AG04450 (cell line): ENCODE measurements around the gene AVPI1. TPM values are rescaled to one million over a fixed set of nuclear protein-coding genes. Genes with fewer than 3 reads are reported as not detected.
A peak's percentile ranks its signal among the peaks of the same experiment; 100 is the strongest.

Experiments used
- CTCF ChIA-PET: fragments of 300-600, 350-600 bp; formaldehyde crosslinking; extraction: SDS; loops from one replicate; lab custom pipeline; 2022; ENCODE audit warnings: antibody characterized with exemption, inconsistent platforms; lab: Charles Lee
- POLR2A ChIA-PET: fragments of 350-600 bp; formaldehyde crosslinking; extraction: SDS; loops from one replicate; lab custom pipeline; 2021; ENCODE audit warnings: antibody characterized with exemption, inconsistent platforms; lab: Yijun Ruan, JAX
- DNase-seq: peaks from one replicate; pipeline ENCODE4 v3.0.0-alpha.2; 2011; ENCODE audit warnings: low read depth, low spot score
- H3K27ac ChIP-seq: one replicate; pipeline ENCODE4 v1.5.1; 2012; ENCODE audit warnings: low read depth, low read length, control low read depth
- H3K27me3 ChIP-seq: one replicate; pipeline ENCODE4 v1.6.0; 2012; ENCODE audit warnings: low read length; ENCODE audit not compliant: control insufficient read depth, insufficient read depth
- H3K4me3 ChIP-seq: 2 replicates; pipeline ENCODE4 v1.5.1; 2011; ENCODE audit warnings: mild to moderate bottlenecking, low read depth, low read length, control low read depth
- H3K9me3 ChIP-seq: 2 replicates; pipeline ENCODE4 v1.5.1; 2012; ENCODE audit warnings: low read length; ENCODE audit not compliant: control insufficient read depth, insufficient read depth
- CTCF ChIP-seq: IDR thresholded peaks from 2 replicates; pipeline ENCODE4 v1.5.1; 2011; ENCODE audit warnings: low read depth, low read length, control low read depth, inconsistent platforms
- polyA minus RNA-seq: library from RNA; depleted of rRNA, polyadenylated mRNA; stranded (reverse); fragments of >200 nt; gene quantifications from 2 replicates; pipeline ENCODE4 v1.2.3, GENCODE V29; 2011; rRNA and poly(A)+ RNA removed
- polyA plus RNA-seq: library from polyadenylated mRNA; depleted of rRNA; stranded (reverse); fragments of >200 nt; gene quantifications from 2 replicates; pipeline ENCODE4 v1.2.3, GENCODE V29; 2011; rRNA removed

AVPI1 gene
- polyA plus RNA-seq (26.5 and 36.9 TPM in 2 replicates), polyA minus RNA-seq (21.9 and 29.1 TPM in 2 replicates)

GRCh38 chr10:97686962-97687784 lies at the start of gene AVPI1:
AVPI1 (minus strand) TSS chr10:97687241; CDS start chr10:97679905, 7,336 bp downstream.
- H3K9me3 ChIP-seq, result no peaks in the 10 kb centered on the region; the same call in 1 of the 2 replicates
- POLR2A ChIA-PET, result interaction anchor here (0.5 to 2.8 kb wide), 21 partner anchors 10 to 349 kb away, joined by 3 to 52 read pairs (median 6); partner anchors contain the start of genes MARVELD1, PI4K2A, RRP12 and ZFYVE27
- TF ChIP-seq CTCF, result no peak
- H3K4me3 ChIP-seq, result peak within 1 kb of the TSS; percentile 71
- CTCF ChIA-PET, result interaction anchor here (1.6 to 7.4 kb wide), 7 partner anchors 10 to 114 kb away, joined by 4 to 71 read pairs (median 13); partner anchors contain the start of genes ANKRD2 and MARVELD1
- H3K27me3 ChIP-seq, result no peaks in the 10 kb centered on the region
- peak within 1 kb of the TSS; percentile 100 for H3K27ac ChIP-seq
- peak; percentile 91 for DNase-seq

GRCh38 chr10:97736403-97736901 lies 49.4 kb upstream of the AVPI1 start:
- TF ChIP-seq CTCF, result no peak
- Histone ChIP-seq H3K27me3 (no peaks in the 10 kb centered on the region), H3K27ac (no peak overlapping the region), H3K4me3 (no peak overlapping the region), H3K9me3 (no peaks in the 10 kb centered on the region; the same call in 1 of the 2 replicates)
- no peak for DNase-seq
- ChIA-PET CTCF (interaction anchor here (0.6 to 8.7 kb wide), 10 partner anchors 9 to 349 kb away, joined by 3 to 316 read pairs (median 4); partner anchors contain the start of genes ANKRD2 and MARVELD1), POLR2A (interaction anchor here (1.2 to 2.8 kb wide), 4 partner anchors 13 to 53 kb away, joined by 3 to 16 read pairs (median 11); partner anchors contain the start of genes AVPI1 and MARVELD1)

- H3K4me3 ChIP-seq, result no peak overlapping the region
- H3K27me3 ChIP-seq, result no peaks in the 10 kb centered on the region
- CTCF ChIA-PET, result interaction anchor here (0.6 to 8.7 kb wide), 4 partner anchors 10 to 289 kb away, joined by 3 to 316 read pairs (median 58); partner anchors contain the start of gene MARVELD1
- DNase-seq, result no peak
- H3K9me3 ChIP-seq, result no peaks in the 10 kb centered on the region; the same call in 1 of the 2 replicates
- H3K27ac ChIP-seq, result no peak overlapping the region
- TF ChIP-seq CTCF, result no peak
- POLR2A ChIA-PET, result interaction anchor here (0.6 kb wide), 1 partner anchor 26 kb away, joined by 7 read pairs; no protein-coding TSS in a partner anchor
Measured at GRCh38 chr10:97734021-97734420, 47.0 kb upstream of the AVPI1 start.

- no peaks in the 10 kb centered on the region for H3K27me3 ChIP-seq
- H3K27ac ChIP-seq, result no peak overlapping the region
- ChIA-PET POLR2A (interaction anchor here (1.0 kb wide), 1 partner anchor 20 kb away, joined by 3 read pairs; the partner anchor contains the start of gene MARVELD1), CTCF (interaction anchor here (0.6 to 8.7 kb wide), 8 partner anchors 9 to 288 kb away, joined by 3 to 316 read pairs (median 6); partner anchors contain the start of gene MARVELD1)
- no peak overlapping the region for H3K4me3 ChIP-seq
- no peak for DNase-seq
- no peaks in the 10 kb centered on the region; the same call in 1 of the 2 replicates for H3K9me3 ChIP-seq
- no peak for TF ChIP-seq CTCF
Measured at GRCh38 chr10:97733256-97733655, 46.2 kb upstream of the AVPI1 start.
